HT-29 (cell line): ENCODE results near the gene CEP170. TPM values are rescaled to one million over a fixed set of nuclear protein-coding genes. Genes with fewer than 3 reads are reported as not detected.

Experiments
- small RNA-seq: library from RNA; depleted of rRNA; stranded (forward); fragments of <200 nt; gene quantifications from one replicate; pipeline ENCODE3, GENCODE V24; 2014
- total RNA-seq: library from RNA; depleted of rRNA; stranded (reverse); fragments of >200 nt; shearing (Covaris generic); gene quantifications from 2 replicates; pipeline ENCODE4 v1.2.3, GENCODE V29; 2014; rRNA removed

The CEP170 gene
- total RNA-seq, 1 experiment from 2014 or later = 21.8 TPM

Small RNA genes within 50 kb of the gene (small RNA-seq; reads per million reads assigned to genes)
- gene RNU6-747P = not detected

Other genes starting within 250 kb of the CEP170 start
- 5.9 and 9.7 TPM in 2 replicates for gene SDCCAG8, start 760 bp upstream of the CEP170 start, total RNA-seq